TTC549 (cell line): ENCODE measurements around the gene AJAP1.

ENCODE experiments used
- FAIRE-seq: peaks from 2 replicates; lab custom pipeline; 2012; peaks lifted over from hg19 to GRCh38; lab: Jason Lieb, UNC

AJAP1 gene

GRCh38 chr1:4631321-4631720, 23.1 kb upstream of the AJAP1 start:
- no peak for FAIRE-seq

GRCh38 chr1:4633346-4633745, 21.1 kb upstream of the AJAP1 start:
- no peak for FAIRE-seq

- FAIRE-seq = no peak
These were observed 20.1 kb upstream of the AJAP1 start for GRCh38 chr1:4634156-4634792.

- no peak for FAIRE-seq
These were observed 19.5 kb upstream of the AJAP1 start for GRCh38 chr1:4634793-4635406.

DNA sequence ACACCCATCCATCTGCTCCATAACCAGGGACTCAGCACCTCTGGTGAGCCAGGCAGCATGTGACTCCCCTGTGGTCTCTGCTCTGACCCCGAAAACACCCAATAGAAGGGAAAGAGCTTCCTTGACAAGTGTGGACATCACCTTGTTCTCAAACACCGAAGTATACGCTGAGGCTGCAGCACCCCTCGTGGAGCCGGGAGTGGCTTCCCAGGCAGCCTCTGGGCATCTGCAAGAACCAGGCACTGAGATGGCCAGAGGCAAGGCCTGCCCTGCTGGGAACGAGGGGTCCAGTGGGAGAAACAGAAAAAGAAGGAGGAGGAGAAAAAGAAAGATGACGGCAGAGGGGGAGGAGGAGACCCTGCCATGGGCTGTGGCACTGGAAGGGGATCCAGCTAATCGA, 18.2 kb upstream of the AJAP1 start:
- FAIRE-seq = no peak

DNA sequence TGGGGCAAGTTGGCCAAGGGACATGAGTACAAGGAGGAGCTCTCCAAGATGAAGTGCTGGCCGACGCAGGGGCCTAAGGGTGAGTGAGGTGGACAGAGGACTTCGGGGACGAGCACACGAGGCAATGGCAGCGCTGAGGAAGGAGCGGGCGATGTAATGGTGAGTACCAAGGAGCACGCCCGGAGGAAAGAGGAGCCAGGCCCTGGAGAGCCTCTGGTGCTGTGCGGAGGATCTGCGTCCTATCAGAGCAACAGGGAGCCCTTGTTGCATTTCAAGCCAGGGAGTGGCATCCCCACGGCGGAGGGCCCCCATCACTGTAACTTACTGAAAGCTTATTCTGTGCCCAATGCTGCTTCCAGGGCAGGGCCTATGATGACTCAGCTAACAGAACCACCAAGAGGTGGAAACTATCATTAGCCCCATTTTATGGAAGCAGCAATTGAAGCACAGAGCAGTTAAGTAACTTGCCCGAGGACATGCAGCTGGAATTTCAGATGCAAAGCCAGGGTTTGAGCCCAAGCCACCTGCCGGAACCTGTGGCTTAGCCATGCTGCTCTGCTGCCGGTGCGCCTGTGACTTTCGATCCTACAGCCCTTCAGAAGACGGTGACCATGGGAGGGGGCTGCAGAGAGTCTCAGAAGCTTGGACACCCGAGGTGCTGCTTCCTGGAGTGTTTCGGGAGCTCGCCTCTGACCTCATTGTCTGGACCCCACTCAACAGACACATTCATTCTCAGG, 17.6 kb upstream of the AJAP1 start:
- no peak for FAIRE-seq

- FAIRE-seq = no peak
These were observed 16.6 kb upstream of the AJAP1 start for GRCh38 chr1:4637616-4638344.

- no peak for FAIRE-seq
These were observed 16.1 kb upstream of the AJAP1 start for GRCh38 chr1:4638345-4638729.

DNA sequence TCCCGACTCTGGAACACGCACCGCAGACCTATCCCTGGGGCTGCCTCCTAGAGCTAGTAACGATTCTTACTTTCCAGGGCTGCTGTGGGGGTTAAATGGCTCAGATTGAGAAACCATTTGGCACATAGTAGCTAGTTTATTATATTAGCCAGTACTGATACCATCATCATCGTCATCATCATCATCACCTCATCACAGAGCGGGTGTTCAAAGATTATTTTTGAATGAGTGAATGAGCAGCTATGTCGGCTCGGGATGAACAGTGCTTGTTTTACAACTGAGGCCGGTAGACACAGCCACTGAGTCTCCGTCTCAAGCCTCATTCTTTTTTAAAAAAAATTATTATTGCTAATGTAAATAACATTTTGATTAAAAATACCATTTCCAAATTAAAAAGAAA, 13.5 kb upstream of the AJAP1 start:
- no peak for FAIRE-seq

DNA sequence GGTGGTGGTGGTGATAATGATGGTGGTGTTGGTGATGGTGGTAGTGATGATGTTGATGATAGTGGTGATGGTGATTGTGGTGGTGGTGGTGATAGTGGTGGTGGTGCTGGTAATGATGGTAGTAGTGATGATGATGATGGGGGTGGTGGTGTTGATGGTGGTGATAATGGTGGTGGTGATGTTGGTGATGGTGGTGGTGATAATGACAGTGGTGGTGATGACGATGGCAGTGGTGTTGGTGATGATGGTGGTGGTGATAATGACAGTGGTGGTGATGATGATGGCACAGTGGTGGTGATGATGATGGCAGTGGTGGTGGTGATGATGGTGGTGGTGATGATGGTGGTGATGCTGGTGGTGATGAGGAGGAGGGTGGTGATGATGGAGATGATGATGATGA, 7.0 kb upstream of the AJAP1 start:
- FAIRE-seq = no peak

- no peak for FAIRE-seq
These were observed 5.8 kb upstream of the AJAP1 start for GRCh38 chr1:4648657-4649056.

- no peak for FAIRE-seq
These were observed 3.9 kb upstream of the AJAP1 start for GRCh38 chr1:4650481-4650880.

DNA sequence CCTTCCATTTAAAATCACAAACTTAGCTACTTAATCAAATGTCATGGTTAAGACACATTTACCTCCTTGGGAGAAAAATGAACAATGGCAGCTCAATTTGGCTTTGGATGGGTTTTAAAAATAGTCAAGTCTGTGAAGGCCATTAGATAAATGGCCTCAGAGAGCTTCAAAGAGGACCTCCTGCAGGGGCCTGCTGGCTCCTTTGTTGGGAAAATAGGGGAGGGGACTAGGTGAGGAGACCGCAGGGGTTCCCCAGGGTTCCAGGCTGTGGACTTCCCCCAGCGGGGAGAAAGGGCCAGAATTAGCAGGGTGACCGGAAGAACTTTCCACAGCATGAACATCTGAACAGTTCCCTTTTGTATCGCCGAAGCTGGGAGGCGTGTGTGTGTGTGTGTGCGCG, 3.4 kb upstream of the AJAP1 start:
- FAIRE-seq = no peak

- no peak for FAIRE-seq
These were observed 1.6 kb upstream of the AJAP1 start for GRCh38 chr1:4652631-4653327.

DNA sequence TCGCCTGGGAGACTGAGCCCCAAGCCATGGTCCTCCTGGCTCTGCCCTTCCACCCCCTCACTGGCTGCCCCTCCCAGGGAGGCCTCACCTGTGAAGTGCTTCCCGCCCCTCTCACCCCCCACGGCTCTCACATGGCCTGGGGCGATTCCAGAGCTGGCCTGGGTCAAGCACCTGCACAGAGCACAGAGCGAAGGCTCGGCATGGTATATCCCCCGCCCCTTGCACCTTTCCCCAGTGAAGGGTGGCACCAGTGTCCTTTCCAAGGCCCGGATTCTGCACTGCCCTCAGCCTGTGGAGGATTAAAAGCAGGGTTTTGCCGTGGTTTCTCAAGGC, 1.1 kb upstream of the AJAP1 start:
- no peak for FAIRE-seq

DNA sequence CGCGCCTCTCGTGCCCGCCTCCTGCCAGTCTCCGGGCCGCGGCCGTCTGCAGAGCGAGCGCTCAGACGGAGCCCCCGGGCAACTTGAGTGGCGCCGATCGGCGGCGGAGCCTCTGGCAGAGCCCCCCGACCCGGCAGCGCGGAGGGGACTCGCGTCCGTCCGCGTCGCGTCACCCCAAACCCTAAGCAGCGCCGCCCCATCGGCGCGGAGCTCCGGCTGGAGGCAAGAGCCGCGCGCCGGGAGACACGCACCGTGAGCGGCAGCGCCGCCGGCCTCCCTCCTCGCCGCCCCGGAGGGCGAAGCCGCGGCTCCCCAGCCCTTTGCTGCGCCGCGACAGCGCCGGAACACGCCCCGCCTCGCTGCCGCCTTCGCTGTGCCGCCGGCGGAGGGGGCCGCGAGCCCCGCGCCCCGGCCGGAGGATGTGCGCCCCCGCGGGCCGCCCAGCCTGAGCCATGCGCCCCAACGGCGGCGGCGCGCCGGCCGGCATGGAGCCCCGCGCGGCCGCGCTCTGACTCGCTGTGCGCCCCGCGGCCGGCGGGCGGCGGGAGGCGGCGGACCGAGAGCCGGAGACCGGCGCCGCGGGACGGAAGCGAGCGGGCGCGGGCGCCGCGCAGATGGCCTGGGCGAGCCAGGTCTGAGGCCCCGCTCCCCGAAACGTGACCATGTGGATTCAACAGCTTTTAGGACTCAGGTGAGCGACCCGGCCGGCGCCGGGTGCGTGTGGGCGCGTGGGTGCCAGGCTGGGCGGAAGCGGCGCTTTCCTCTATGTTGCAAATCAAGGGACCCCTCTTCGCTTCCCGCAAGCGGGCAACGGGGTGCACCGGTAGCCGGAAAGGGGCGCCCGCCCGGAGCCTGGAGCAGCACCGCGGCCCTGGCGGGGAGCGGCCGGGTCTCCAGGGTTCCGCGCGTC, 610 bp downstream of the AJAP1 start:
- FAIRE-seq = no peak

- FAIRE-seq = no peak
These were observed 1.5 kb downstream of the AJAP1 start for GRCh38 chr1:4655674-4656532.

GRCh38 chr1:4656533-4657140, 2.2 kb downstream of the AJAP1 start:
- no peak for FAIRE-seq

DNA sequence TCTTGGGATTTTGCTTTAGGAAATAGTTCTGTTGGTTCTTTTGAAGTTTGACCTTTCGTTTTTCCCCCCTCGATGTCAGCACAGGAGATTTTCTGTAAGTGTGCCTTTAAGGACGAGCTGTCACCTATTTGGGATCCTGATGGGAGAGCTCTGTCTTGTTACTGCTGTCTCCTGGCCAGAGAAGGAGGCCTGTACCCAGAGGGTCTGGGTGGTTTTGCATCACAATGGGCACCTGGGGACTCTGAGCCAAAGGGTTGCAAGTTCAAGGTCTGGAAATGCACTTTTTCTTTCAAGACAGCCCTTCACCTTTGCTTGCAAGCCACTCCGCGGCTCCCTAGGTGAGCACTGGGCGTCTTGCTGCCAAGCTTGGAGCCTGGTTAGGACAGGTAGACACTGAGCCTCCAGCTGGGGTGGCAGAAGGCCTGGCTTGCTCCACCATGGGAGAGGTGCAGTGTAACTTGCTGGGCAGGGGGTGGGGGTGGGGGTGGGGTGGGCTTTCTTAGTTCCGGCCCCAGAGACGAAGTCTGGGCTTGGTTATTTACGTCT, 2.9 kb downstream of the AJAP1 start:
- FAIRE-seq = no peak
